ENCODE measurements around the gene DRC1. TPM values are rescaled to one million over a fixed set of nuclear protein-coding genes. Genes with fewer than 3 reads are reported as not detected.

Gene DRC1
- total and polyA plus RNA-seq, 2 of the 4 experiments (the other 2 are of a cell fraction), result 0.18 TPM; not detected in 1

GRCh38 chr2:26483516-26483915, 81.8 kb downstream of the DRC1 start:
- Histone ChIP-seq H3K56ac (ENCODE audit: extremely low read depth, insufficient read depth, low read length) (no peak overlapping the region), H3K27me3 (ENCODE audit: control insufficient read depth, insufficient read depth, low read length) (peaks cover 26% of the 10 kb centered on the region; the same call in 1 of the 2 replicates), H2AK5ac (ENCODE audit: low read depth, low read length) (no peak overlapping the region), H3K18ac (ENCODE audit: low read depth, low read length) (no peak overlapping the region), H4K8ac (ENCODE audit: low read depth in 2 of 2, low read length in 2 of 2) (no peak overlapping the region), H3K79me1 (ENCODE audit: low read depth in 1 of 2, low read length in 2 of 2) (no peaks in the 10 kb centered on the region), H2BK120ac (ENCODE audit: low read depth, low read length) (no peak overlapping the region), H4K91ac (ENCODE audit: insufficient read depth, low read depth, low read length) (no peak overlapping the region), H3K9me1 (ENCODE audit: insufficient read depth, low read length) (peaks cover 6% of the 10 kb centered on the region), H4K5ac (ENCODE audit: low read depth, low read length) (no peak overlapping the region), H3K4me1 (ENCODE audit: control insufficient read depth, insufficient read depth, low read length) (no peaks in the 10 kb centered on the region), H3K14ac (replicated peaks; ENCODE audit: low read depth, low read length) (no peak overlapping the region), H3K4ac (ENCODE audit: low read depth, low read length) (no peak overlapping the region), H3K36me3 (ENCODE audit: control insufficient read depth, insufficient read depth, low read length) (no peaks in the 10 kb centered on the region), H3K4me3 (ENCODE audit: insufficient read depth, low read depth, low read length) (no peak overlapping the region), H3K27ac (ENCODE audit: insufficient read depth, low read length) (no peak overlapping the region), H2AFZ (replicated peaks; ENCODE audit: low read length, poor library complexity) (no peak overlapping the region), H3K9ac (ENCODE audit: low read depth, low read length) (no peak overlapping the region), H3K4me2 (ENCODE audit: low read depth, low read length) (no peak overlapping the region), H2BK20ac (ENCODE audit: low read depth, low read length) (no peak overlapping the region), H2AK9ac (replicated peaks; ENCODE audit: low read depth, low read length, poor library complexity) (no peak overlapping the region), H4K20me1 (ENCODE audit: insufficient read depth, low read length) (no peaks in the 10 kb centered on the region), H2BK5ac (ENCODE audit: low read depth, low read length, poor library complexity, severe bottlenecking) (no peak overlapping the region), H2BK15ac (ENCODE audit: low read depth, low read length) (no peak overlapping the region), H3K23ac (ENCODE audit: low read depth, low read length) (no peak overlapping the region), H3K9me3 (ENCODE audit: control insufficient read depth, insufficient read depth, low read length) (no peaks in the 10 kb centered on the region)
- no TSS peak for BruUV-seq (replicated peaks)
- no peak for TF ChIP-seq BHLHE40 (IDR thresholded peaks at IDR 0.05; ENCODE audit: low read depth, low read length)
- TF ChIP-seq MAZ (IDR thresholded peaks at IDR 0.05; ENCODE audit: borderline replicate concordance, low read depth, low read length), result no peak
- no peak for TF ChIP-seq SMC3 (IDR thresholded peaks at IDR 0.05; ENCODE audit: low read depth, low read length)
- no peak for TF ChIP-seq CEBPB (IDR thresholded peaks at IDR 0.05; ENCODE audit: low read depth, low read length)
- TF ChIP-seq RAD21 (IDR thresholded peaks at IDR 0.05; ENCODE audit: low read length), result no peak
- TF ChIP-seq MXI1 (IDR thresholded peaks at IDR 0.05; ENCODE audit: borderline replicate concordance, low read depth, low read length), result no peak
- no peak for TF ChIP-seq NFE2L2 (IDR thresholded peaks at IDR 0.05; ENCODE audit: low read depth, low read length)
- no peak for TF ChIP-seq CHD1 (IDR thresholded peaks at IDR 0.05; ENCODE audit: low read depth, low read length)
- TF ChIP-seq CTCF (conservative IDR thresholded peaks at IDR 0.05; ENCODE audit: low read depth, low read length), result no peak
- TF ChIP-seq POLR2A (IDR thresholded peaks at IDR 0.05; ENCODE audit: low read depth, low read length), result no peak
- no peak for TF ChIP-seq RCOR1 (IDR thresholded peaks at IDR 0.05; ENCODE audit: insufficient replicate concordance, low read length)
- no peak for TF ChIP-seq RFX5 (IDR thresholded peaks at IDR 0.05; ENCODE audit: low read depth, low read length)
- no peak for TF ChIP-seq ELK1 (IDR thresholded peaks at IDR 0.05; ENCODE audit: borderline replicate concordance, low read depth, low read length)
- TF ChIP-seq USF2 (IDR thresholded peaks at IDR 0.05; ENCODE audit: low read depth, low read length), result no peak
- no peak for ATAC-seq (ENCODE audit: low read depth)
- CTCF ChIA-PET, result no interaction called here
- in situ Hi-C loops (cut with MboI; ENCODE audit: low sequenced_read_pairs), result no loop called here
- DNase-seq, result no peak
- POLR2A ChIA-PET (ENCODE audit: unreplicated experiment), result no interaction called here
- intact Hi-C loops (cut with micrococcal nuclease), result loop anchor here (5.0 kb wide), 1 partner anchor 234 kb away; no protein-coding TSS in a partner anchor
- 33% methylated on average over 4 of the region's 11 CpGs; no CpG with 5 or more reads in 1 of the 2 experiments for WGBS, 2 experiments (ENCODE audit: extremely low coverage in 2 of 2, insufficient read length in 1 of 2)
- dilution Hi-C loops (cut with HindIII; ENCODE audit: low sequenced_read_pairs, unreplicated experiment), result no loop called here
